Skeletal muscle satellite cell (primary cell): ENCODE data around the gene SAMHD1.
"Not testable (repeated sequence)": the region's sequence is repeated elsewhere in the genome, so short reads cannot be mapped to it uniquely, and the experiment has no call there.

Experiments used
- H3K27me3 ChIP-seq: 2 replicates; pipeline ENCODE4 v1.7.0; 2013; ENCODE audit warnings: low read length; ENCODE audit not compliant: control insufficient read depth, insufficient read depth
- H3K36me3 ChIP-seq: 2 replicates; pipeline ENCODE4 v1.7.0; 2013; ENCODE audit warnings: mild to moderate bottlenecking, control low read depth, low read length; ENCODE audit not compliant: insufficient read depth
- H3K4me1 ChIP-seq: 2 replicates; pipeline ENCODE4 v1.7.0; 2013; ENCODE audit warnings: low read length; ENCODE audit not compliant: control insufficient read depth, insufficient read depth
- H3K4me2 ChIP-seq: 2 replicates; pipeline ENCODE4 v1.7.0; 2013; ENCODE audit warnings: mild to moderate bottlenecking, low read length
- H3K4me3 ChIP-seq: 2 replicates; pipeline ENCODE4 v1.7.0; 2013; ENCODE audit warnings: low read length
- H3K9ac ChIP-seq: 2 replicates; pipeline ENCODE4 v1.7.0; 2013; ENCODE audit warnings: mild to moderate bottlenecking, low read depth, low read length, moderate library complexity
- H3K9me3 ChIP-seq: replicated peaks from 2 replicates; pipeline ENCODE4 v1.7.0; 2013; ENCODE audit warnings: mild to moderate bottlenecking, control low read depth, low read length

Gene SAMHD1

GRCh38 chr20:36951979-36952738 is 651 bp upstream of the SAMHD1 start:
- H3K9ac ChIP-seq: peak overlapping the region; percentile 59

GRCh38 chr20:36950414-36951197 is 902 bp downstream of the SAMHD1 start:
- peak overlapping the region; percentile 88 for H3K4me2 ChIP-seq
- H3K4me3 ChIP-seq: peak overlapping the region; percentile 78
- peaks cover 10% of the 10 kb centered on the region for H3K4me1 ChIP-seq
- no peaks in the 10 kb centered on the region for H3K36me3 ChIP-seq
- no peaks in the 10 kb centered on the region for H3K9me3 ChIP-seq
- H3K9ac ChIP-seq: peak overlapping the region; percentile 80
- no peaks in the 10 kb centered on the region for H3K27me3 ChIP-seq

More at GRCh38 chr20:36951979-36952738, 651 bp upstream of the SAMHD1 start:
- Histone ChIP-seq H3K36me3 (no peaks in the 10 kb centered on the region), H3K9me3 (no peaks in the 10 kb centered on the region), H3K27me3 (no peaks in the 10 kb centered on the region), H3K4me2 (peak overlapping the region; percentile 88), H3K4me1 (peaks cover 10% of the 10 kb centered on the region), H3K4me3 (peak overlapping the region; percentile 78)

- no peak overlapping the region for H3K4me2 ChIP-seq
- no peak overlapping the region for H3K4me3 ChIP-seq
- H3K9me3 ChIP-seq: no peaks in the 10 kb centered on the region
- H3K36me3 ChIP-seq: peaks cover 3% of the 10 kb centered on the region
- no peaks in the 10 kb centered on the region for H3K27me3 ChIP-seq
- H3K9ac ChIP-seq: no peak overlapping the region
- H3K4me1 ChIP-seq: no peaks in the 10 kb centered on the region
Observed at GRCh38 chr20:36941401-36941835, 10.1 kb downstream of the SAMHD1 start.

GRCh38 chr20:36937402-36937770 is 14.1 kb downstream of the SAMHD1 start:
- Histone ChIP-seq H3K4me2 (no peak overlapping the region), H3K4me1 (no peaks in the 10 kb centered on the region), H3K36me3 (no peaks in the 10 kb centered on the region)

DNA sequence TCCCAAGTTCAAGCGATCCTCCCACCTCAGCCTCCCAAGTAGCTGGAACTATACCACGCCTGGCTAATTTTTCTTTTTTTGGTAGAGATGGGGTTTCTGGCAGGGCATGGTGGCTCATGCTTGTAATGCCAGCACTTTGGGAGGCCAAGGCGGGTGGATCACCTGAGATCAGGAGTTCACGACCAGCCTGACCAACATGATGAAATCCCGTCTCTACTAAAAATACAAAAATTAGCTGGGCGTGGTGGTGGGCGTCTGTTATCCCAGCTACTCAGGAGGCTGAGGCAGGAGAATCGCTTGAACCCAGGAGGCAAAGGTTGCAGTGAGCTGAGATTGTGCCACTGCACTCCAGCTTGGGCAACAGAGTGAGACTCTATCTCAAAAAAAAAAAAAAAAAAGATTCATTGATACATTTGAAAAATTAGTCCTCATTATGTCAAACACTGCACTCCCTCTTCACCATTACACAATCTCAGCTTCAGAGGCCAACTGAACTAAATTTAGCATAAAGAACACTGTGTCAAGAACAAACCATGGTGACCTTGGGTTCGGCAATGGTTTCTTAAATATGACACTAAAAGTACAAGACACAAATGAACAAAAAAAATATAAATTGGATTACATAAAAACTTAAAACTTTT is 14.6 kb downstream of the SAMHD1 start:
- not testable (repeated sequence) for H3K9me3 ChIP-seq, H3K36me3 ChIP-seq, H3K4me3 ChIP-seq, H3K4me2 ChIP-seq, H3K27me3 ChIP-seq, H3K4me1 ChIP-seq, H3K9ac ChIP-seq

More at GRCh38 chr20:36937402-36937770, 14.1 kb downstream of the SAMHD1 start:
- Histone ChIP-seq H3K4me3 (no peak overlapping the region), H3K27me3 (no peaks in the 10 kb centered on the region), H3K9me3 (no peaks in the 10 kb centered on the region), H3K9ac (no peak overlapping the region)

DNA sequence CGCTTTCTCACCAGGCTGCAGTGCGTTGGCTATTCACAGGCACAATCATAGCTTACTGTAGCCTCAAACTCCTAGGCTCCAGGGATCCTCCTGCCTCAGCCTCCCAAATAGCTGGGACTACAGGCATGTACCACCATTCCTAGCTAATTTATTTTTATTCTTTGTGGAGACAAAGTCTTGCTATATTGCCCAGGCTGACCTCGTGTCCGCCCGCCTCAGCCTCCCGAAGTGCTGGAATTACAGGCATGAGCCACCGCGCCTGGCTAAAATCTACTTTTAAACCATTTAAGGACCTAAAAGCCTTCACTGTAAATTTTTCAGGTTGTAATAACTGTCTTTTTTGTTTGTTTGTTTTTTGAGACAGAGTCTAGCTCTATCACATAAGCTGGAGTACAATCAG is 15.2 kb downstream of the SAMHD1 start:
- Histone ChIP-seq H3K4me3 (no peak overlapping the region), H3K36me3 (no peaks in the 10 kb centered on the region), H3K27me3 (no peaks in the 10 kb centered on the region), H3K4me1 (no peaks in the 10 kb centered on the region), H3K9ac (no peak overlapping the region), H3K4me2 (no peak overlapping the region), H3K9me3 (no peaks in the 10 kb centered on the region)

- H3K4me2 ChIP-seq, H3K9me3 ChIP-seq, H3K4me1 ChIP-seq, H3K27me3 ChIP-seq, H3K36me3 ChIP-seq, H3K9ac ChIP-seq, H3K4me3 ChIP-seq: not testable (repeated sequence)
Observed at GRCh38 chr20:36933571-36933970, 17.9 kb downstream of the SAMHD1 start.

DNA sequence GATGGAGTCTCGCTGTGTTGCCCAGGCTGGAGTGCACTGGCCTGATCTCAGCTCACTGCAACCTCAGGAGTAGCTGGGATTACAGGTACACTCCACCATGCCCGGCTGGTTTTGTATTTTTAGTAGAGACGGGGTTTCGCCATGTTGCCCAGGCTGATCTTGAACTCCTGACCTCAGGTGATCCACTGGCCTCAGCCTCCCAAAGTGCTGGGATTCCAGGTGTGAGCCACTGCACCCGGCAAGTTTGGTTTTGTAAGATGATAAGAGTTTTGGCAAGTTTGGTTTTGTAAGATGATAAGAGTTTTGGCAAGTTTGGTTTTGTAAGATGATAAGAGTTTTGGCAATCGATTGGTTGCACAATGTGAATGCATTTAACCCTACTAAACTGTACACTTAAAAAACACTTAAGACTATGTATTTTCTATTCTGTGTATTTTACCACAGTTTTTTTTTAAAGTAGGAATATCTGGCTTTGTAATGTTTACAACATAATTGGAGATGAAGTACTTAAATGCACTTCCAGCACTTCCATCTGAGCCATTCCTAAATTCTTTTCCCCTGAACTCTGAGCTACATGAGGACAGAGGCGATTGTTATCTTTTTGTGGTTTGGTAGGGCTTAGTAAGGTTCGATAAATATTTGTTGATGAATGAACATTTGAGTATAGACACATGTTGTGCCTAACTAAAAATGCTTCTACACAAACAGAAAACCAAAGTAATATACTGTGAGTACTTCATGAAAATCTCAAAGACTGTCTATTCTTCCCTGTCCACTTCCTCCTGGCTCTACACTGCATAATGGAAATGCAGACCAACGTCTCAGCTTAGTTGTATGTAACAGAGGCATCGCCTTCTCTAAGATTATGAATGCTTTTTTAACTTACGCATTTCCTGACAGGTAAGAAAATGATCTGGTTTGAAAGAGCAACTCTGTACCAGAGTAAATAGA is 18.8 kb downstream of the SAMHD1 start:
- Histone ChIP-seq H3K4me2 (no peak overlapping the region), H3K9ac (no peak overlapping the region), H3K27me3 (no peaks in the 10 kb centered on the region), H3K4me1 (no peaks in the 10 kb centered on the region), H3K4me3 (no peak overlapping the region), H3K36me3 (peaks cover 3% of the 10 kb centered on the region), H3K9me3 (no peaks in the 10 kb centered on the region)

GRCh38 chr20:36932067-36932466 is 19.4 kb downstream of the SAMHD1 start:
- H3K9me3 ChIP-seq, H3K4me1 ChIP-seq, H3K9ac ChIP-seq, H3K27me3 ChIP-seq, H3K36me3 ChIP-seq, H3K4me3 ChIP-seq, H3K4me2 ChIP-seq: not testable (repeated sequence)

DNA sequence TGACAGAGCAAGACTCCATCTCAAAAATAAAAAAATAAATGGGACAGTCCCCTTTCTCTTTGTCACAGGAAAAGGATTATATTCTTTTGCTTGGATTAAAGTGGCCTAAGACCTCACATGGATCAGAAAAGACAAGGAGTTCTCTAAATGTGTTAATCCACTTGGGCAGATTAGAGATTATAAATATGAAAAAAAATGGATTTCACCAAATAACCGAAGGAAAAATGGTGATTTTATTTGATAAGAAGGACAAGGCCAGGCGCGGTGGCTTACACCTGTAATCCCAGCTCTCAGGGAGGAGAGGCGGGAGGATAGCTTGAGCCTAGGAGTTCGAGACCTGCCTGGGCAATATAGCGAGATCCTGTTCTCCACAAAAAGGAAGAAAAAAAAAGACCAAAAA is 21.8 kb downstream of the SAMHD1 start:
- H3K9me3 ChIP-seq: no peaks in the 10 kb centered on the region
- H3K4me1 ChIP-seq: no peaks in the 10 kb centered on the region
- H3K36me3 ChIP-seq: peaks cover 3% of the 10 kb centered on the region
- no peak overlapping the region for H3K4me3 ChIP-seq
- no peak overlapping the region for H3K4me2 ChIP-seq
- no peaks in the 10 kb centered on the region for H3K27me3 ChIP-seq
- H3K9ac ChIP-seq: no peak overlapping the region

- H3K9me3 ChIP-seq: no peaks in the 10 kb centered on the region
- peaks cover 3% of the 10 kb centered on the region for H3K36me3 ChIP-seq
- no peak overlapping the region for H3K9ac ChIP-seq
- H3K27me3 ChIP-seq: no peaks in the 10 kb centered on the region
- H3K4me3 ChIP-seq: no peak overlapping the region
- H3K4me1 ChIP-seq: no peaks in the 10 kb centered on the region
- H3K4me2 ChIP-seq: no peak overlapping the region
Observed at GRCh38 chr20:36929290-36929689, 22.2 kb downstream of the SAMHD1 start.
